A549 (cell line): ENCODE results near the gene TNIK. TPM values are rescaled to one million over a fixed set of nuclear protein-coding genes. Genes with fewer than 3 reads are reported as not detected.
A peak's percentile ranks its signal among the peaks of the same experiment; 100 is the strongest.

ENCODE experiments used
- ATAC-seq, 2 experiments: fragments of 200-7000 bp in 1 of 2; fragments of >200 bp in 1 of 2; cut with Nextera tagmentation in 1 of 2; cut with Tn5 transposase in 1 of 2; 3 replicates each; pipeline versions ENCODE4 v1.8.0 to v1.9.1; 2018 to 2020; ENCODE audit warnings: mild to moderate bottlenecking in 1 of 2, moderate library complexity in 1 of 2
- CTCF ChIA-PET: fragments of 300-600 bp; sonication (Branson Sonifier 250); formaldehyde crosslinking; extraction: SDS; loops from one replicate; lab custom pipeline; 2021; ENCODE audit warnings: antibody characterized with exemption, inconsistent platforms; lab: Yijun Ruan, JAX
- POLR2A ChIA-PET: fragments of 350-600 bp; formaldehyde crosslinking; extraction: SDS; loops from one replicate; lab custom pipeline; 2021; ENCODE audit warnings: antibody characterized with exemption, inconsistent platforms; lab: Yijun Ruan, JAX
- DNase-seq, 2 experiments: peaks; one replicate each; pipeline versions ENCODE4 v3.0.0 to v3.0.0-alpha.2; 2011 to 2016; ENCODE audit warnings: low read depth in 1 of 2, low spot score in 1 of 2
- FAIRE-seq: peaks from 2 replicates; lab custom pipeline; 2011; peaks lifted over from hg19 to GRCh38; lab: Jason Lieb, UNC
- H3K27ac ChIP-seq, 2 experiments: fragments of >200 bp; sonication (Bioruptor Twin); formaldehyde crosslinking; 3 replicates each; pipeline ENCODE4 v1.5.1; 2016 to 2017
- H3K4me1 ChIP-seq: fragments of >200 bp; sonication (Bioruptor Twin); formaldehyde crosslinking; 3 replicates; pipeline ENCODE4 v1.6.1; 2016
- H3K4me2 ChIP-seq: fragments of >200 bp; sonication (Bioruptor Twin); formaldehyde crosslinking; 3 replicates; pipeline ENCODE4 v1.6.1; 2016
- H3K4me3 ChIP-seq: fragments of >200 bp; sonication (Bioruptor Twin); formaldehyde crosslinking; 3 replicates; pipeline ENCODE4 v1.5.1; 2016
- H3K9me3 ChIP-seq: fragments of >200 bp; sonication (Bioruptor Twin); formaldehyde crosslinking; 3 replicates; pipeline ENCODE4 v1.6.1; 2016
- CHD4 ChIP-seq: fragments of 200-600 bp; sonication (generic); IDR thresholded peaks from 2 replicates; pipeline ENCODE4 v1.6.1; 2016; ENCODE audit warnings: antibody characterized with exemption, mild to moderate bottlenecking, borderline replicate concordance
- CTCF ChIP-seq: fragments of >200 bp; sonication (Bioruptor Twin); formaldehyde crosslinking; IDR thresholded peaks from 3 replicates; pipeline ENCODE4 v1.5.1; 2016
- EHF ChIP-seq: fragments of 250-450 bp; sonication (Bioruptor Pico); IDR thresholded peaks from 2 replicates; pipeline ENCODE4 v1.5.0; 2020; ENCODE audit warnings: mild to moderate bottlenecking
- FOSB ChIP-seq: fragments of 250-450 bp; sonication (Bioruptor Pico); IDR thresholded peaks from 2 replicates; pipeline ENCODE4 v1.5.0; 2020; ENCODE audit warnings: mild to moderate bottlenecking, moderate library complexity
- FOSL2 ChIP-seq, 2 experiments: fragments of 450-650 bp in 1 of 2; fragments of >200 bp in 1 of 2; sonication (Bioruptor Twin) in 1 of 2; formaldehyde crosslinking; IDR thresholded peaks; 2 replicates each; pipeline versions ENCODE4 v1.5.0 to v1.6.1; 2016 to 2020; ENCODE audit warnings: mild to moderate bottlenecking in 1 of 2, moderate library complexity in 1 of 2
- FOXS1 ChIP-seq: fragments of 250-450 bp; sonication (Bioruptor Pico); IDR thresholded peaks from 2 replicates; pipeline ENCODE4 v1.5.0; 2020; ENCODE audit warnings: mild to moderate bottlenecking, moderate library complexity
- GATA3 ChIP-seq: IDR thresholded peaks from 2 replicates; pipeline ENCODE4 v1.6.1; 2012; ENCODE audit warnings: borderline replicate concordance
- HDAC2 ChIP-seq: fragments of 200-600 bp; sonication (generic); IDR thresholded peaks from 2 replicates; pipeline ENCODE4 v1.6.1; 2016
- HEYL ChIP-seq: fragments of 250-450 bp; sonication (Bioruptor Pico); IDR thresholded peaks from 2 replicates; pipeline ENCODE4 v1.8.0; 2021; ENCODE audit warnings: mild to moderate bottlenecking, moderate library complexity
- HOXB13 ChIP-seq: fragments of 250-450 bp; sonication (Bioruptor Pico); IDR thresholded peaks from 2 replicates; pipeline ENCODE4 v1.5.0; 2020; ENCODE audit warnings: low read depth, mild to moderate bottlenecking, moderate library complexity
- JUNB ChIP-seq: fragments of >200 bp; sonication (Bioruptor Twin); formaldehyde crosslinking; IDR thresholded peaks from 2 replicates; pipeline ENCODE4 v1.6.1; 2016
- KDM5A ChIP-seq: fragments of 200-600 bp; sonication (generic); IDR thresholded peaks from 2 replicates; pipeline ENCODE4 v1.6.1; 2016; ENCODE audit warnings: antibody characterized with exemption, mild to moderate bottlenecking
- MAX ChIP-seq: IDR thresholded peaks from 2 replicates; pipeline ENCODE4 v1.6.1; 2012
- MAZ ChIP-seq: fragments of 150-350 bp; IDR thresholded peaks from 2 replicates; pipeline ENCODE4 v1.6.1; 2014; ENCODE audit warnings: antibody characterized with exemption, low read depth, low read length, borderline replicate concordance
- NR3C1 ChIP-seq: fragments of >200 bp; sonication (Bioruptor Twin); formaldehyde crosslinking; IDR thresholded peaks from 3 replicates; pipeline ENCODE4 v1.6.1; 2017
- PBX3 ChIP-seq: IDR thresholded peaks from 2 replicates; pipeline ENCODE4 v1.6.1; 2012
- POLR2AphosphoS2 ChIP-seq: conservative IDR thresholded peaks from 2 replicates; pipeline ENCODE4 v1.6.1; 2012; ENCODE audit warnings: low read length, improper control_type of control experiment, inconsistent platforms
- RARB ChIP-seq: fragments of 250-450 bp; sonication (Bioruptor Pico); IDR thresholded peaks from 2 replicates; pipeline ENCODE4 v1.8.0; 2021; ENCODE audit warnings: mild to moderate bottlenecking, moderate library complexity
- RNF2 ChIP-seq: fragments of 200-600 bp; sonication (generic); IDR thresholded peaks from 2 replicates; pipeline ENCODE4 v1.6.1; 2016; ENCODE audit warnings: low read depth, mild to moderate bottlenecking, antibody characterized with exemption, moderate library complexity, borderline replicate concordance
- TFCP2L1 ChIP-seq: fragments of 250-450 bp; sonication (Bioruptor Pico); IDR thresholded peaks from 2 replicates; pipeline ENCODE4 v1.5.0; 2021; ENCODE audit warnings: mild to moderate bottlenecking
- TP53 ChIP-seq: fragments of 250-450 bp; sonication (Bioruptor Pico); IDR thresholded peaks from 2 replicates; pipeline ENCODE4 v1.5.0; 2021; ENCODE audit warnings: mild to moderate bottlenecking, moderate library complexity
- ZC3H11A ChIP-seq: fragments of 450-650 bp; IDR thresholded peaks from 2 replicates; pipeline ENCODE4 v1.6.1; 2014; ENCODE audit warnings: antibody characterized with exemption, mild to moderate bottlenecking
- ZFP36 ChIP-seq: fragments of 450-650 bp; IDR thresholded peaks from 2 replicates; pipeline ENCODE4 v1.6.1; 2014; ENCODE audit warnings: borderline replicate concordance; ENCODE audit not compliant: partially characterized antibody
- ZNF302 ChIP-seq: fragments of 250-450 bp; sonication (Bioruptor Pico); IDR thresholded peaks from 2 replicates; pipeline ENCODE4 v1.9.0; 2021; ENCODE audit warnings: inconsistent platforms, mild to moderate bottlenecking, moderate library complexity
- ZSCAN20 ChIP-seq: fragments of 250-450 bp; sonication (Bioruptor Pico); IDR thresholded peaks from 2 replicates; pipeline ENCODE4 v1.8.0; 2022; ENCODE audit warnings: mild to moderate bottlenecking, moderate library complexity
- WGBS: methylation state at CpG from one replicate; pipeline ENCODE4 v1.1.6; 2017; ENCODE audit errors: missing lambda C conversion rate; 5-methylcytosine and 5-hydroxymethylcytosine counted together
- polyA plus RNA-seq, 4 experiments: library from polyadenylated mRNA; depleted of rRNA in 3 of 4; stranded (reverse); fragments of >200 nt; fragmentation: RNase III in 1 of 4; extraction: RNeasy Plus Mini Kit Qiagen cat#74134 plus additional on column Dnase treatment in 1 of 4; gene quantifications; 2 replicates in 3 of 4; 3 replicates in 1 of 4; pipeline ENCODE4 v1.2.3, GENCODE V29; 2011 to 2017
- TF ChIP-seq, protein P1 (sequence below): fragments of >200 bp; sonication (Bioruptor Twin); formaldehyde crosslinking; IDR thresholded peaks from 2 replicates; pipeline ENCODE4 v1.6.1; 2016

TNIK gene
- polyA plus RNA-seq, 2 of the 4 experiments (the other 2 are of a cell fraction) = 1.6 to 1.8 TPM

DNA sequence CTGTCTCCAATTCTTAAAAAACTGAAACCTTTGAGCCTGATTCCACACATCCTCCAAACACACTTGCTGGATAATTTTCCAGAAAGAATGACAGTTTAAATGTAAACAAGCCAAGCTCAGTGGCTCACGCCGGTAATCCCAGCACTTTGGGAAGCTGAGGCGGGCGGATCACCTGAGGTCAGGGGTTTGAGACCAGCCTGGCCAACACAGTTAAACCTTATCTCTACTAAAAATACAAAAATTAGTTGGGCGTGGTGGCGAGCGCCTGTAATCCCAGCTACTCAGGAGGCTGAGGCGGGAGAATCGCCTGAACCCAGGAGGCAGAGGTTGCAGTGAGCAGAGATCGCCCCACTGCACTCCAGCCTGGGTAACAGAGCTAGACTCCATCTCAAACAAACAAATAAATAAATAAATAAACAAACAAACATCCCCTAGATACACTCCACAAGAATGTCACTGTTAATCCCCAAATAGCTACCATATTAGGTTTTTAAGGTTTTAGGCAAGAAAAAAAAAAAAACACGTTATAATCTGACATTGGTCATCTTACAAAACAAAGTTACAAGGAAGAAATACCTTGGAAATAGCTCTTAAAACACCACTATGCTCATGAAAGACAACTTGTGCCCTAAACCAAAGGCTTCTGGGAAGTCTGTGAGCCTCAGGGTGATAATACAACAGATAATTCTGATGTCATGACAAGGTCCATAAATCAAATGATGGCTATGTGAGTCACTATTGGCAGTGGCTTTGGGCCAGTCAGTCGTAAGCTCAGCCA is 13.2 kb downstream of the TNIK start:
- no peak for FAIRE-seq
- POLR2A ChIA-PET = no interaction called here
- peaks cover 9% of the 10 kb centered on the region; the same call in 2 of the 3 replicates for H3K4me1 ChIP-seq
- H3K4me2 ChIP-seq = peak overlapping the region; percentile 16; the same call in 2 of the 3 replicates
- H3K4me3 ChIP-seq = no peak overlapping the region
- H3K9me3 ChIP-seq = no peaks in the 10 kb centered on the region
- 82% methylated on average over 12 of the region's 12 CpGs for WGBS
- DNase-seq = peak; percentile 25 to 51
- TF ChIP-seq RARB (no peak), FOSL2 (IDR thresholded peaks at IDR 0.05) (peak; percentile 50), FOSL2 (CRISPR knock-in tag; IDR thresholded peaks at IDR 0.05) (peak; percentile 77), FOSB (no peak), GATA3 (peak; percentile 25; the same call in 1 of the 2 replicates), JUNB (peak; percentile 71), HEYL (CRISPR knock-in tag) (no peak), PBX3 (0 out of 2 replicates have a peak, but pooled peaks have one; percentile 22)
- TF ChIP-seq, all 56 proteins: peak for 4
- peak overlapping the region in 1 of 2 experiments; percentile 19; a peak in 1 of 6 replicates for H3K27ac ChIP-seq
- ATAC-seq = peak; percentile 83 to 84; a peak in 5 of 6 replicates
- CTCF ChIA-PET = interaction anchor here (0.5 kb wide), 1 partner anchor 429 kb away, joined by 3 read pairs; no protein-coding TSS in a partner anchor

- TF ChIP-seq TFCP2L1 (CRISPR knock-in tag) (no peak), ZNF302 (CRISPR knock-in tag) (no peak), POLR2AphosphoS2 (no peak), EHF (CRISPR knock-in tag) (no peak), MAZ (no peak), NR3C1 (no peak), FOSL2 (IDR thresholded peaks at IDR 0.05) (no peak), FOSL2 (CRISPR knock-in tag; IDR thresholded peaks at IDR 0.05) (no peak), ZC3H11A (no peak), KDM5A (no peak), FOXS1 (CRISPR knock-in tag) (no peak), RNF2 (no peak), CHD4 (no peak), CTCF (no peak), HOXB13 (CRISPR knock-in tag) (no peak), MAX (no peak), ZSCAN20 (CRISPR knock-in tag) (no peak), TP53 (CRISPR knock-in tag) (no peak), HDAC2 (no peak), ZFP36 (no peak)
- TF ChIP-seq, protein P1, sequence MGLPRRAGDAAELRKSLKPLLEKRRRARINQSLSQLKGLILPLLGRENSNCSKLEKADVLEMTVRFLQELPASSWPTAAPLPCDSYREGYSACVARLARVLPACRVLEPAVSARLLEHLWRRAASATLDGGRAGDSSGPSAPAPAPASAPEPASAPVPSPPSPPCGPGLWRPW = no peak
- ChIA-PET CTCF (interaction anchor here (0.5 kb wide), 1 partner anchor 429 kb away, joined by 3 read pairs; no protein-coding TSS in a partner anchor), POLR2A (no interaction called here)
- FAIRE-seq (no peak), DNase-seq (no peak), ATAC-seq (no peak)
- 84% methylated on average over 1 of the region's 1 CpG for WGBS
- no peak overlapping the region for H3K4me2 ChIP-seq
- H3K4me1 ChIP-seq = peaks cover 9% of the 10 kb centered on the region; the same call in 2 of the 3 replicates
- H3K27ac ChIP-seq = no peak overlapping the region
- H3K9me3 ChIP-seq = no peaks in the 10 kb centered on the region
- H3K4me3 ChIP-seq = no peak overlapping the region
Measured at GRCh38 chr3:171446301-171446700, 13.9 kb downstream of the TNIK start.
